ENCODE results near the gene TPRN. TPM values are rescaled to one million over a fixed set of nuclear protein-coding genes. Genes with fewer than 3 reads are reported as not detected.

The TPRN gene
- total RNA-seq, 1 experiment from 2014 or later: 26.9 TPM

GRCh38 chr9:137213160-137214060 is 12.9 kb upstream of the TPRN start:
- DNase-seq (ENCODE audit: low spot score): no peak

GRCh38 chr9:137212520-137212919 is 12.0 kb upstream of the TPRN start:
- DNase-seq (ENCODE audit: low spot score): no peak

DNA sequence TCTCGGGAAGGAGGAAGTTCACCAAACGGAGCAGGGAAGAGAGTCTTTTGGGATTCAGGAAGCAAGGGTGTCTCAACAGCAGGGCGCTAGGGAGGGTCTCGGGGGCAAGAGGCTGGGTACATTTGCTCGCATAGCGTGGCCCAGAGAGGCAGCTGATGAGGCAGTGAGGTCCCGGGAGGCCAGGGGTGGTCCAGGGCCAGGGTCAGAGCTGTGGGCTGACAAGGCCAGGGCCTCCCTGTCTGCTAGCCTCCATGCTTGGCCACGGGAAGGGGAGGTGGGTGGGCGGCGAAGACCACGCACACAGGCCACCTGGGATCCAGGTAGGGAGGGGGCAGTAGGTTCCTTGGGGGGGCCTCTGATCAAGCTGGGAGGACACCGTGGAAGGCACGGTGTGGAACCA is 11.0 kb upstream of the TPRN start:
- no peak for DNase-seq (ENCODE audit: low spot score)

GRCh38 chr9:137206602-137207001 is 6.1 kb upstream of the TPRN start:
- DNase-seq (ENCODE audit: low spot score): no peak

DNA sequence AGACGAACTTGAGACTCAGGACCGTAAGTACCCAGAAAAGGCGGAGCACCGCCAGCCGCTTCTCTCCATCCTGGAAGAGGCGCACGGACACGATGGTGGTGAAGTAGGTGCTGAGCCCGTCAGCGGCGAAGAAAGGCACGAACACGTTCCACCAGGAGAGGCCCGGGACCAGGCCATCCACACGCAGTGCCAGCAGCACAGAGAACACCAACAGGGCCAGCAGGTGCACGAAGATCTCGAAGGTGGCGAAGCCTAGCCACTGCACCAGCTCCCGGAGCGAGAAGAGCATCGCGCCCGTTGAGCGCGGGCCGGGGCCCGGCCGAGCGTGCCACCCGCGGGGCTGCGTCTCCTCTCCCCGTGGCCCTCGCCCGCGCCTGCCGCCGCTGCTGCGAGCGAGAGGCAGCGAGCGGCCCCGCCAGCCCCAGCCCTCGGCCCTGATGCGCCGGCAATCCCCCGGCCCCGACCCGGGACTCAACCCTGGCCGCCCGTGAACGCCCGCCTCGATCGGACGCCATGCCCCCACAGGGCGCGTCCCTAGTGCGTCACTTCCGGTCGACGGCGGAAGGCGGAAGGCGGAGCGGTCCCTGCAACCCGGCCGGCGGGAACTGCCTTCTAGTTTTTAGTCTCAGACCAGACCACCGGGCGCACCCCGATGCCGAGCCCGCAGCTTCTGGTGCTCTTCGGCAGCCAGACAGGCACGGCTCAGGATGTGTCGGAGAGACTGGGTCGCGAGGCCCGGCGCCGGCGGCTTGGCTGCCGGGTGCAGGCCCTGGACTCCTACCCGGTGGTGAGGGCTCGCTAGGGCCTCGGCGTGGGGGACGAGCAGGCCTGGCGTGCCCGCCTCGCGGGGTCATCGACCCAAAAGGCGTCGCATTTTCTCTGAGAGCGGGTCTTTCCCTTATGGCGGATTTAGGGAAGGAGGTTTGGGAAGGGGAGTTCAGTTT is 4.9 kb upstream of the TPRN start, which contains the start of the genes NDOR1 and TMEM203:
NDOR1 (plus strand) TSS at position 575 of the 944 bp plus-strand sequence; CDS start at position 653, 78 bp downstream.
TMEM203 (minus strand) TSS at position 523 of the 944 bp plus-strand sequence; CDS start at position 289, 234 bp downstream.
- peak; percentile 87 for DNase-seq (ENCODE audit: low spot score)

DNA sequence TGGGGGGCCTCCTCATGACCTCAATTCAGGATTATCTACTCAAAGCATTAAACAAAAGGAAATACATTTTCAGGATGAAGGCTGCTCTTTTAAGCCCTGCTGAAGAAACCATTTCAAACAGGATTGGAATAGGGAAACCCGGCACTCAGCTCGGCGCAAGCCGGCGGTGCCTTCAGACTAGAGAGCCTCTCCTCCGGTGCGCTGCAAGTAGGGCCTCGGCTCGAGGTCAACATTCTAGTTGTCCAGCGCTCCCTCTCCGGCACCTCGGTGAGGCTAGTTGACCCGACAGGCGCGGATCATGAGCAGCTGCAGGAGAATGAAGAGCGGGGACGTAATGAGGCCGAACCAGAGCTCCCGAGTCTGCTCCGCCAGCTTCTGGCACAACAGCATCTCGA is 4.2 kb upstream of the TPRN start:
- no peak for DNase-seq (ENCODE audit: low spot score)

DNA sequence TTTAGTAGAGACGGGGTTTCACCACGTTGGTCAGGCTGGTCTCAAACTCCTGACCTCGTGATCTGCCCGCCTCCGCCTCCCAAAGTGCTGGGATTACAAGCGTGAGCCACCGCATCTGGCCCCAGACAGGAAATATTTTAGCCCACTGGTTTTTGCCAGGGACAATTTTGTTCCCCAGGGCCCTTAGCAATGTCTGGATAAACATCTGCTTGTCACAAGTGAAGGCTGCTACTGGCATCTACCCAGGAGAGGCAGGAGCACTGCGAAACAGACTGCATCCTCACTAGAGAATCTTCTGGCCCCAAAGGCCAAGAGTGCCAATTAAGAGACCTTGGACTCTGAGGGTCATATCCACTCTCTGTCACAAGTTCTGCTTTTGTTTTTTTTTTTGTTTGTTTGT is 2.4 kb upstream of the TPRN start:
- DNase-seq (ENCODE audit: low spot score): no peak

DNA sequence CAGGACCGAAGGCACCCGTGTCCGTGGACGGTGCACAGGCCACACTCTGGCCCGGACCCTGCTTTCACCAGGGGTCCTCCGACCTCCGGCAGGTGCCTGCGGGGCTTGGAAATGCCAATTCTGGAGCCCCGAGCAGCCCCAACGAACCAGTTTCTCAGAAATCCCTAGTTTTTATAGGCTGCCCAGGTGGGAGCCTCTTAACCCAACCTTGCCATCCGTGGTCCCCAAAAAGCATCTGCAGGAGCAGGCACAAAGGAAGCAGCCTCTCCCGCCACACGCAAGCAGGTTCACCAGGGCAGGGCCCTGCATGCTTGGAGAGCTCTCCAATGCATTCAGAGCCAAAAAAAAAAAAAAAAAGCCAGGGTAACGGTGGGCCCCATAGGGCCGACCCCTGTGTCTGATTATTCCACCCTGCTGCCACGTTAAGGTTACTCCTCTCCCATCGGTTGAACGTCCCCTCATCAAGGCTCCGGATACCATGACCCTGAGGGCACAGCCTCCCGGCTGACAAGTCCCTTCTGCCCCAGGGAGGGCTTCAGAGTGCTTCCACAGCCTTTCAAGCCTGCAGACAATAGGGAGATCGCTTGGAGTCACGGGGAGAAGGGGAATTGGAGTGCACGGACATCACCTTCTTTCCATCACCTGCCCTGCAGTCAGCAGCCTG is 796 bp upstream of the TPRN start:
- no peak for DNase-seq (ENCODE audit: low spot score)

DNA sequence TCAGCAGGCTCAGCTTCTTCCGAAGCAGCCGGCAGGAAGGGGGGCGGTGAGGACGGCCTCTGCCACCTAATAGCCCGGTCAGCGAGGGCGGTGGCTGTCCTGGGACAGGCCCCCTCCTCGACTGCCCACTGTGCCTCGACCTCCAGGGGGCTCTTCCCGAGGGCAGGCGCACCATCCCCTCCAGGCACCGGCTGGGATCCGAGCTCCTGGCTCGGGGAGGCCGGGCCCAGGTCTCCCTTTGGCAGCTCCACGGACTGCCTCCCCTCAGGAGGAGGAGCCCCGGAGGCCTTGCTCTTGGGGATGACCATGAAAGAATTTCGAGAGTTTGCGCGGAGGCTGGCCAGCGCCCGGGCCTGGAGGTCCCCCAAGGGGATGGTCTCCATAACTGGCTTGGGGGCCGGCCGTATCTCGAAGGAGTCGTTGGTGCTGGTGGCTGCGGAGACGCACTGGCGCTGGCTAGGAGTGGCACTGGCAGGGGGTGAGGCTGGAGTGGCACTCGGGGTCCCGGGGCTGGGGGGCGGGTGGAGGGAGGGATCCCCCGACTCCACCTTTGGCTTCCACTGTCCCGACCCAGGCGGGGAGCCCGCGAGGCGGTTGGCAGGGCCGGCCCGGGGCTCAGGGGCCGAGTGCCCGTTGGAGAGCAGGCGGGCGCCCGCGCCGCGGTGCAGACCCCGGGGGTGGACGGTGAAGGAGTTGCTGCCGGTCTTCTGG is 975 bp downstream of the TPRN start:
- DNase-seq (ENCODE audit: low spot score): no peak

DNA sequence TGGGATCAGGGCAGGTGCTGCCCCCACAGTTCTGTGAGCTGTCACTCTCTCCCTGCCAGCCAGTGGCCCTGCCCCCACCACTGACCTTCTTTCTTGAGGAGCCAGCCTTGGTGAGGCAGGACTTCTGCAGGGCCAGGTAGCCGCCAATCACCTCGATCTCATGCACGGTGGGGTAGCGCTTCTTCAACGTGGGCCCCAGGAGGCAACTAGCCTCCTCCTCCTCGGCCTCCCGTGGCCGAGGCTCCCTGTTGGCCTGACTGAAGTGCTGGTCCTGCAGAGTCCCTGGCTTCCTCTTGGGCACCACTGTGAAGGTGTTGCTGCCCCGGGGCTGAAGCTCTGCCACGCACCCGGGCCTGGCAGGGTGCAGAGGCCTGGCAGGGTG is 1.6 kb downstream of the TPRN start:
- no peak for DNase-seq (ENCODE audit: low spot score)

DNA sequence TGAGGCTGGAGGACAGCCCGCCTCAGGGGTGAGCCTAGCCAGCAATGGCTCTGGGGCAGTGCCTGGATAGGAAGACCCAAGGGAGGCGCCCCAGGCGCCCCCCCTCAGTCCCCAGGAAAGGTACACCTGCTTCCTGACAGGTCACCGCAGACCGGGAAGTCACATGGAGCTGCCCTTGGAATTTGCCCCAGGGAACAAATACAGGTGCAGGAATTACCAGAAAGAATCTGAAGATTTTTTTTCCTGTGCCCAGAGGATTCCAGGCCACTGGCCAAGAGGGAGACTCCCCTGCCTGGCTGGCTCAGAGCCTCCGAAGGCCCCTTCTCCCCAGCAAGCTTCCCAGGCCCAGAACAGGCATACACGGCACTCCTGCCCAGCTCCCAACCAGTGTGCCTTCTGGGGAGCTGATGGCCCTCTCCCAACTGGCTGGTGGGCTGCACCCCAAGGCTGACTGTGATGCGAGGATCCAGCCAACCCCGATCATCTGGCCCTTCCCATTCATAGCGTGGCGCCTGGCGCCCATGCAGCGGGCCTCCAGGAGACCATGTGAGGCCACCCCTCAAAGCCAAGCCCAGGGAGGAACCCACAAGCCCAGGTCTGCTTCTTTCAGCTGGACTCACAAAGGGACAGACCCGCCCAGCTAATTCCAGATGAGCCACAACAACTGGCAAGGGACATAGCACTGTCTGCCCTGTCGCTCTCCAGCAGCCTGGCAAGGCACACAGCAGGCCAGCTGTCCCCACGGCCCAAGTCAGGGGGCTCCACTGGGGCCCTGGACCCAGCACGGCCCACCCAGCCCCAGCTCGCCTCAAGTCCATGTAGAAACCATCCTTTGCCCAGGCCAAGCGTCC is 2.3 kb downstream of the TPRN start:
- DNase-seq (ENCODE audit: low spot score): peak; percentile 61

DNA sequence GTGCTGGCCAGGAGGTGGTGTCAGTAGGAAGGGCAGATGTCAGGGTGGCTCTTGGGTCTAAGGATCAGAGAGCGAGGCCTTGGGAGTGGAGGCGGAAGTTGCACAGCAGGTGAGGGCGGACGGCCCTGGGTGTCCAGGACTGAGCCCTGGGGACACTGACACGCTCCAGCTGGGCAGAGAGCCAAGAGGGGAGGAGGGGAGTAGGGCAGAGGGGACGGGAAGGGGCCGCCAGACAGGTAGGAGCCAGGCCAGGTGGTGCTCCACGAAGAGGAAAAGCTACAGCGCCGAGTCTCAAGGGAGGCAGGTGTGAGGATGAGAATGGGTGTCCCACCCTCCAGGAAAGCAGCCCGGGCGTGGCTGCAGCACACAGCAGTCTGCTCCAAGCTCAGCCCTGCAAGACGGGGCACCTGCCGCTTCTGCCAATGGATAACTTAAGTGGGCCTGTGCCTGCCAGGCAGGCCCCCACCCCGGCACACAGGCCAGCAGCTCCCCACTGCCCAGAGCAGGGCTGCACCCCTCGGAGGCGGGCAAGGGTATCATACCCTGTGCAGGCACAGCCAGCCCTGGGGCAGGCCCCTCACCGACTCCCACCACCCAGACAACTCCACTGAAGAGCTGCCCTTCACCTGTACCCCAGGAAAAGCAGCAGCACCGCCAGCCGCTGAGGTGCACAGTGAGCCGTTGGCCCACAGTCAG is 4.9 kb downstream of the TPRN start:
- no peak for DNase-seq (ENCODE audit: low spot score)

- no peak for DNase-seq (ENCODE audit: low spot score)
Measured at GRCh38 chr9:137194909-137195308, 5.6 kb downstream of the TPRN start.

DNA sequence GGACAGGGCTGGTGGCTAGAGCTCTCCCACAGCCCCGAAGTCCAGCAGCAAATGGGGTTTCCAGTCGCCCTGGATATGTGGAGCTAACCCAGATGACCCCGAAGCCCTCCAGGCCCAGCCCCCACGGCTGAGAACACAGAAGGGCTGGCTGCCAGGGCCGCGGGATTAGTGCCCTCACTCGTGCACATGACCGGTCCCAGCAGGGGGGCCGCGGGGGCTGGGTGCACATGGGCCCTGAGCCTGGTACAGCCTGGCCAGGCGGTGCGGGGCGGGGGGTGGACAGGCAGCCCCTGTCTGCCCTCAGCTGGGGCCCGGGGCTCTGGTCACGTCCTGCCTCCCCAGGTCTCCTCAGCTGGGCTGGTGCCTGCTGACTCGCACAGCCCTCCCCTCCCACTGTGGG is 6.2 kb downstream of the TPRN start:
- DNase-seq (ENCODE audit: low spot score): no peak

DNA sequence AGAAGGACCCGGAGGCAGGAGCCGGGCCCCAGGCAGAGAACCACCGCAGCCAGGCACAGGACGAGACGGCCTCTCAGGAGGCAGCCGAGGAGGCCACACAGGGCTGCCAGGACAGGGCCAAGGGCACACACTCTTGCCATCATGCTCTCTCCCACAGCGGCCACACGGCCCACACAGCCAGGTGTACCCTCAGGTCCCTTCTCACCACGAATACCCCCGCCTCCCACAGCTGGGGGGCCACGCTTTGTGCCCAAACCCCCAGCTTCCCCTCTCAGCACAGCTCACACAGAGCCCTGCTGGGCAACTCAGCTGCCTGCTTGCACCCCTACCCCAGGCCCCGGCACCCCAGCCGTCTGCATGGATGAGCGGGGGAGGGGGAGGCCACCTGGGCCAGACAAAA is 6.8 kb downstream of the TPRN start:
- no peak for DNase-seq (ENCODE audit: low spot score)

GRCh38 chr9:137192859-137193258 is 7.7 kb downstream of the TPRN start:
- DNase-seq (ENCODE audit: low spot score): no peak

- DNase-seq (ENCODE audit: low spot score): no peak
Measured at GRCh38 chr9:137192448-137192780, 8.1 kb downstream of the TPRN start.

DNA sequence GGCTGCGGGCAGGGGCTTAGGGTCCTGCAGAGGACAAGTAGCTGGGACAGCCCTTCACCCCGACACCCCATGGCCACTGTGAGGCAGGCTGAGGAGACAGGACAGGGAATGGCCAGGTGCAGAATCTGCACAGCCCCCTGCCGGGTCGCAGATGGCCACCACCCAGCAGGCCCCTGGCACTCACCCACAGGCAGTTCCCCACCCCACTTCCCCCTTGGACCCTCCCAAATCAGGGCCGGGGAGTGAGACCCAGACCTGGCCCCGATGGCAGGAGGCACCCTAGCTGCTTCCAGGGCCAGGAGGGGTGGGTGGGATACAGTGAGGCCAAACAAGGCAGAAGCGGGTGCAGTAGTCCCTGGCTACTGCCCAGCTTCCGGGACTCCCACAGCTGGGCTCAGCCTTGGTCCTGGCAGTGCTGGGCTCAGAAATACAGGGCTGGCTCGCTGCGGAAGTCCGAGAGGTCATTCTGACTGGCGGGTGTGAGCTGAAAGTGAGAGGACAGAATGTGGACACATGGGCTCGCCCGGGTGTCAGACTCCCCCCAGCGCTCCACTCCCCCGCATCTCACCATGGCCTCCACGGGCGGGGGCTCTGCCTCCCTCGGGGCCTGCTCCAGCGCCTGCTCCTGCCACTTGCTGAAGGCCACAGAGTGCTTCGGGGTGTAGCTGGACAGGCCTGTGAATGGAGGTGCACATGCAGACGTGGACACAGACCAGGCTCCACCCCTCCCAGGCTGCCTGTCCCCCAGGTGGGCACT is 8.7 kb downstream of the TPRN start:
- no peak for DNase-seq (ENCODE audit: low spot score)

DNA sequence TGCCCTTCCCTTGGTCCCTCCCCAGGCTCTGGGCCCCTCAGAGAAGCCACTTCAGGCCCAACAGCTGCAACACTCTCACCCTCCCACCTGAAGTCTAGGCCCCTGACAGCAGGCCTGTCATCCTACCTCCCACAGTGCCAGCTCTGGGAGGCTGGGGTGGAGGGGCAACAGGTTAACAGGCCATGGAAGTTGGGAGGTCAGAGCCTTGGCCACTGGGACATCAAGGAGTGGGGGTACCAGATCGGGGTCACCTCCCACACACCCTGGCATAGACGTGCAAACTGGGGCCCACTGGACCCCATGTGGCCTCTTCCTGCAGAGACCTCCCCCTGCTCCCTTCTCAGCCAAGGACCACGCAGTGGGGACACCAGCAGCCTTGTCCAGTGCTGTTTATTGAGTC is 9.3 kb downstream of the TPRN start:
- no peak for DNase-seq (ENCODE audit: low spot score)

All from A172 (cell line).